Hematopoietic multipotent progenitor cell treated with erythropoietin and hydrocortisone succinate and interleukin-3 and kit ligand, for 8 days (in vitro differentiated cells): Measurements from ENCODE around the gene VWA3B.
"Not testable (repeated sequence)": the region's sequence is repeated elsewhere in the genome, so short reads cannot be mapped to it uniquely, and the experiment has no call there.

Experiments
- DNase-seq: peaks from one replicate; pipeline ENCODE4 v3.0.0-alpha.2; 2015

The VWA3B gene

DNA sequence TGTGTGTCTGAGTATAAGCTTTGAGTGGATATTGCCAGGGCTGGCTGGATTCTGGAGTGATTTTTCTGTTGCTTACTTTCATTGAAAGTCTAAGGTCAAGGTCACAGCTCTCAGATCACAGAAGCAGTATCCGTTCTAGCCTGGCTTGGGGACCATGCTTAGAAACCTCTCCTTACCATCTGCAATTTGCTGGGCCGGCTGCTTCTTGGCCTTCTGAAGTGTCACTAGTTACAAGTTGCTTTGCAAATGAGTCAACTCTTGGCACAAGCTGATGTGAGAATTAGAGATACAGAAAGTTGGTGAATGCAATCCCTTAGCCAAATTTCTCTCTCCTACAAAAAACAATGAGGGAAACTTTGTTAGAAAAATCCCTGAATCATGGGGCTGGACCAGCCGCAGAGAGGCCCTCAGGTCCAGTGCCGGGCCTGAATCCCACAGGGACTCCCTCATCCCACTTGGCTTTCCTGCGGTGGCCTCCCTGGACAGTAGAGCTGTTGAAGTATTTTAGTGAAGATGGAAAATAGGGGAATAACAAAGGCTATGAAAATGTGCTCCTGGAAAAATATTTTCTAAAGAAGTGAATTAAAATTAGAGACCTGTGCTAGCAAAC lies 166.6 kb downstream of the VWA3B start:
- no peak for DNase-seq

GRCh38 chr2:98254504-98255059 lies 167.6 kb downstream of the VWA3B start:
- no peak for DNase-seq

DNA sequence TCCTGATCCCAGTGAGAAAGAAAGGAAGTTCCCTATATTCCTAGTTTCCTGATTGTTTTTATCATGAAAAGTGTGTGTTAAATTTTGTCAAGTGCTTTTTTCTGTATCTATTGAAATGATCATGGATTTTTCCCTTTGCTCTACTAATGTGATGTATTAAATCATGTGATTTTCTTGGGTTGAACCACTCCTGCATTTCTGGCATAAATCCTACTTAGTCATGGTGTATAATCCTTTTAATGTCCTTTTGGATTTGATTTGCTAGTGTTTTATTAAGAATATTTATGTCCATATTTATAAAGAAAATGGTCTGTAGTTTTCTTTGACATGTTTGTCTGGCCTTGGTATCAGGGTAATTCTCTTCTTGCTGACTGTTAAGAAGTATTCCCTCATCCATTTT lies 171.9 kb downstream of the VWA3B start:
- no peak for DNase-seq

GRCh38 chr2:98263362-98263761 lies 176.4 kb downstream of the VWA3B start:
- DNase-seq, result no peak

DNA sequence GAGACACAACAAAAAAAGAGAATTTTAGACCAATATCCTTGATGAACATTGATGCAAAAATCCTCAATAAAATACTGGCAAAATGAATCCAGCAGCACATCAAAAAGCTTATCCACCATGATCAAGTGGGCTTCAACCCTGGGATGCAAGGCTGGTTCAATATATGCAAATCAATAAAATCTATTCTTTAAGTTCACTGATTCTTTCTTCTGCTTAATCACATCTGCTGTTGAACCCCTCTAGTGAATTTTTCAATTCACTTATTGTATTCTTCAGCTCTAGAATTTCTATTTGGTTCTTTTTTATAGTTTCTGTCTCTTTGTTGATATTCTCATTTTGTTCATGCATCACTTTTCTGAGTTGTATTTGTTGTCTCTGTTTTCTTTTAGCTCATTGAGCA lies 181.3 kb downstream of the VWA3B start:
- DNase-seq, result not testable (repeated sequence)

DNA sequence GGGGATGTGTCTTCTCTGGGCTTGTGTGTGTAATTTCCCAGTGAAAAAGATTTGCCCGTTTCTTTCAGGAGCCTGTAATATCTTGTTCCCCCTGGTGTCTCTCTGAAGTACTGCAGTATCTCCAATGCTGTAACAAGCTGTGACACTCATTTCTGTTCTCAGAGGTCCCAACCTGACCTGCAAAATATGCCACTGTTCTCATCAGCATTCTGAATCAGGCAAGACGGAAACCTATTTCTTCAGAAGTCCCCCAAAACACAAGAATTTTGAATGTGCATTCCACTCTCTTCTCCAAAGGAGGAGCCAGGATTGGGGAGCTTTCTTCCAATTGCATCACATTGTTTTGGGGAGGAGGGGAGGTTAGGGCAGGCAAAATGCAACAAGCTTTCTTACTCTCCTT lies 182.3 kb downstream of the VWA3B start:
- peak; percentile 53 for DNase-seq

GRCh38 chr2:98269830-98270229 lies 182.9 kb downstream of the VWA3B start:
- DNase-seq, result no peak

DNA sequence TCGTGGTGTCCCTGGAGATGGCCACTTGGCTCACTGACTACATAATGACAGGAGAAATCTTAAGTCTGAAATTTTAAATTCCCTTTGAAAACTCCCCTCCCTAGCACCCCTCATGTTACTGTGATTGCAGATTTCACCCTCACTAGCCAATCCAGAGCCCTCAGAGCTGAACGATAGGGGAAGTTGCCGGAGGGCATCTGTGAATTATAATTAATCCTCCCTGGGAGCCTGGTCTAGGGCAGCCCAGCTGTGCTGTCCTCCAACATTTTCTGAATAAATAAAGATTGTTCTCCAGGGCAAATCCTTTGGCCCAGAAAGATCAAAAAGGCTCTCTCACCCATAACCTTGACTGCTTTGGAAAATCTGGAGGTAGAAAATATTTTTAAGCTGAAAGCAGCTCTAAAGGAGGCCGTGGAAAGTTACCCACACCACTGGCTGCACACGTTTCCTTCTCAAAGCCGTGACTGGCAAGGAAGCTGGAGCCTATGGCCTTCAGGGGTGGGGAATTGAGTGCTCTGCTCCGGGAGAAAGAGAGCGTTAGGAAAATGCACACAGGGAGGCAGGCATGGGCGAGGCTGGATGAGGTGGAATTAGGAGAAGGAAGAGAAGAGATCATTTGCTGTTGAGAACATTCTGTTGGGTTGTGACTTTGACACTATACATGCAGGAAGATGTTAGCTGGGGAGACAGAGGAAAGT lies 190.3 kb downstream of the VWA3B start:
- no peak for DNase-seq

GRCh38 chr2:98278074-98278473 lies 191.1 kb downstream of the VWA3B start:
- no peak for DNase-seq

- DNase-seq, result no peak
These were observed 193.6 kb downstream of the VWA3B start for GRCh38 chr2:98280376-98281102.

GRCh38 chr2:98281607-98282006 lies 194.6 kb downstream of the VWA3B start:
- no peak for DNase-seq

- DNase-seq, result no peak
These were observed 195.1 kb downstream of the VWA3B start for GRCh38 chr2:98282109-98282508.

GRCh38 chr2:98293030-98293429 lies 206.1 kb downstream of the VWA3B start:
- no peak for DNase-seq

DNA sequence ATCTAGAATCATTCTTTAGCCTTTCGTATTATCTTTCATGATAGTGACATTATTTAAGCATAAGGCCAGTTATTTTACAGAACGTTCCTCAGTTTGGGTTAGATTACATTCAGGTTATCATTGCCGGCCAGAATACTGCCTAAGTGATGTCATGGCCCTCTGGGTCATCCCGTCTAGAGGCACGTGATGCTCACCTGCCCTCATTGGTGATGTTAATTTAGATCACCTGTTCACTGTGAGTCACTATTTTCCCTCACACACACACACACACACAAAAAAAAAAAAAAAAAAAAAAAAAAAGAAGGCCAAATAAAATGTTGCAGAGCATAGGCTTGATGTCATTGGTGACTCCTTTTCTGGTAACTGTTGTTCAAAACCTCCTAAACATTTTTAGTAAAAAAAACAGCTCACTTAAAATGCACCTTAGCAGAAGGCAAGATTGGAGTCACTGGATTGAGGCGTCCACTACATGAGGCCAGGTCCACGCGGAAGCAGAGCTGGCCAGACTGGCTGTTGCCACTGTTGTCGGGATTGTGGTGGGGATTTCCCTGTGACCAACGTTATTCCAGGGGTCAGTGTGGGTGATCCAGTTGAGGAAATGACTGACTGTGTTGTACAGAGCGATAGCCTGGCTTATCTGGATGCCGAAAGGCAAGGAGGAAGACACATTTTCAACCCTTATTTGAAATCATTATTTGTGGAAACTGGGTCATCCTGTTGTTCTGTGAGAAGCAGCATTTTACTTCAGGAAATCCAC lies 207.1 kb downstream of the VWA3B start:
- no peak for DNase-seq

DNA sequence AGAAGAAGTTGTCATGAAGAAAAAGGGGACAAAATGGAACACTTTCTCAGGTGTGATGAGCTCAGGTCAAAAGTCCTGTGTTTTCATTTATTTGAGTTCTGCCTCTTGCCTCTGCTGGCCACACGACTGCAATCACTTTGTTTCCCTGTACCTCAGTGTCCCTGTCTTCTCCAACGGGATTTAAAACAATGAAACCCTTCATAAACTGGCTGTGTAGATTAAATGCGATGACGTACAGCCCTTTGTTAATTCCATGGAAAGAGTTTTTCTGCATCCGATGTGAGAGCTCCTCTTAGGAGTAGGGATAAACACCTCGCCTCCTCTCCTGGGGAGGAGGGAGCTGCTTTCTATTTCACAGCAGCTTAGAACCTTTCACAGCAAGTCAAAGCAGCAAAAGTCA lies 207.7 kb downstream of the VWA3B start:
- no peak for DNase-seq

- no peak for DNase-seq
These were observed 208.3 kb downstream of the VWA3B start for GRCh38 chr2:98295275-98295674.

GRCh38 chr2:98295721-98296414 lies 208.9 kb downstream of the VWA3B start:
- no peak for DNase-seq

DNA sequence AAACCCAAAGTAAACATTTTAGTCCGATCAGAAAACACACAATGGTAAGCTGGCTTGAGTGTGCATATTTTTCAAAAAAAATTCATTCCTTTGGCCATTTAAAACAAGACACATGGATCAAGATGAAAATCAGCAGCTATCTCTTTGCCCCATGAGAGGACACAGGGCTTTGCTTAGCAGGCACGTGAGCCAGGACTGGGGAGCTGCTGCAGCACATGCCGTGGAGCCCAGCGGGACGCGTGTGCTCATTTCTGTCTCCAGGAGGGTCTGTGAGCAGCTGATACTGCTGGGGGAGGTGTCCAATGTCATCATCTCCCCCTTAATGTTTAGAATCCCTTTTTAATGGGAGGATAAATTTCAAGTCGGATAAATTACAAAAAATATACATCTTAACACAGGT lies 209.5 kb downstream of the VWA3B start:
- no peak for DNase-seq

- DNase-seq, result no peak
These were observed 211.1 kb downstream of the VWA3B start for GRCh38 chr2:98297817-98298682.

GRCh38 chr2:98298683-98299164 lies 211.8 kb downstream of the VWA3B start:
- no peak for DNase-seq

DNA sequence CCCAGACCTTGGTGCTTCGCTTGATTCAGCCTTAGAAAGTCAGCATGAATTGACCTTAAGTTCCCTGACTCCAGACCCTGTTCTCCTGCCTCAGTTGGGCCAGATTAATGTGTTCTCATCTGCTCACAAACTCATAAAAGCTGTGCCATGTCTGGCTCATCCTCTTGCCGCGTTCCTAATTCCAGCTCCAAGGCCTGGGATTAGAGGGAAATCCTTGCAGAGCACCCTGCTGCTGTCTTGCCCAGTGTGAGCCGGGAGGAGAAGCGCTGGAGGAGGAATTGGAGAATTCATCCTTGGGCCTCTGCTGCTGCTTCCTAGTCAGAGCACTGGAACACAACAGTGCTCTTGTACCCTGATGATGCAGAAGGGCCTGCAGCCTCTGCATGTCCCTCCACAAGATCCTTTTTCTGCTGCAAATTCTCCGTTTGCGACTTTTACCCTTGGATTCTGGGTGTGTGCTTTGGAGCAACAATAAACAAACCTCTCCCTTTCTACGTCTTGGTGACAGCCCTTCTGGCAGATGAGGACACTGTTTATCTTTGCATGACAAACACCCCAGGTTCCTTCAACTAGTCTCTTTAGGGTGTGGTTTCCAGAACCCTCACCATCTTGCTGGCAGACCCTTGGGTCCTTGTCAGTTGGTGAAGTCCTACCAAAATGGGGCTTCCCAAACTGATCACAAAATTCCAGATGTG lies 212.4 kb downstream of the VWA3B start:
- DNase-seq, result peak; percentile 3
